Activated CD8-positive, alpha-beta memory T cell treated with anti-CD3 and anti-CD28 coated beads for 24 hours (primary cell): ENCODE measurements around the gene NFIX.

Experiments used
- DNase-seq: peaks from one replicate; pipeline ENCODE4 v3.0.0-alpha.2; 2020

The NFIX gene

GRCh38 chr19:12990853-12991252, 4.4 kb upstream of the NFIX start:
- DNase-seq, result no peak

DNA sequence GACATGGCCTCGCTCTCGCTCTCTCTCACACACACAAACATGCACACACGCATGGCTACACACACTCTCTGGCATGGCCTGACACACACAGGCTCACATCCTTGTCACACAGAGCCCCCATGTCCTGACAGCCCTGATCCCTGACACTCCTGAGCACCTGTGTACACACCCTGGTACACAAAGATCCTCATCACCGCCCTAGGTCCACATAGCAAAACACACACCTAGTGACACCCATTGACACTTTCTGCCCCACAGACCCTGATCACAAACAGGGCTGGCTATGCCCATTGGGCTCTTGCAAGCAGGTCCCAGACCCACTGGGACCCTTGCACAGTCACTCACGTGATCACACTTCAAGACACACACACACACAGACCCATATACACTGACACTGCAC, 4.0 kb upstream of the NFIX start:
- no peak for DNase-seq

GRCh38 chr19:12992729-12993128, 2.5 kb upstream of the NFIX start:
- DNase-seq, result no peak

DNA sequence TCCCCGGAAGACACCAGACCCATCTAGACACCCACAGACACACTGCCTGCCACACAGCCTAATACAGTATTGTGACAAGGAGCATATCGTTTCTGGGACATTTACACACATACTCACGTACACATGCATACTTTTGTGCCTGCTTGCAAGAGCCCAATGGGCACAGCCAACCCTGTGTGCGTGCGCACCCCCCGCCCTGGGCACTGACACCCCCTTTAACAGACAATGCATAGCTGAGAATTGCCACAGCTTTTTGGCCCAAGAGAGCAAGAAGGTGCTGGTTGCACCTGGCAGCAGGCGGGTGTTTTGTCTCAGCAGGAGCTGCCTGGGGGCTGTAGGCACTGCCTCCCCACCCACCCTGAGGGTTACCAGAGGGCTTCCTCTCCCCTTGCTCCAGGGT, 1.7 kb upstream of the NFIX start:
- no peak for DNase-seq

DNA sequence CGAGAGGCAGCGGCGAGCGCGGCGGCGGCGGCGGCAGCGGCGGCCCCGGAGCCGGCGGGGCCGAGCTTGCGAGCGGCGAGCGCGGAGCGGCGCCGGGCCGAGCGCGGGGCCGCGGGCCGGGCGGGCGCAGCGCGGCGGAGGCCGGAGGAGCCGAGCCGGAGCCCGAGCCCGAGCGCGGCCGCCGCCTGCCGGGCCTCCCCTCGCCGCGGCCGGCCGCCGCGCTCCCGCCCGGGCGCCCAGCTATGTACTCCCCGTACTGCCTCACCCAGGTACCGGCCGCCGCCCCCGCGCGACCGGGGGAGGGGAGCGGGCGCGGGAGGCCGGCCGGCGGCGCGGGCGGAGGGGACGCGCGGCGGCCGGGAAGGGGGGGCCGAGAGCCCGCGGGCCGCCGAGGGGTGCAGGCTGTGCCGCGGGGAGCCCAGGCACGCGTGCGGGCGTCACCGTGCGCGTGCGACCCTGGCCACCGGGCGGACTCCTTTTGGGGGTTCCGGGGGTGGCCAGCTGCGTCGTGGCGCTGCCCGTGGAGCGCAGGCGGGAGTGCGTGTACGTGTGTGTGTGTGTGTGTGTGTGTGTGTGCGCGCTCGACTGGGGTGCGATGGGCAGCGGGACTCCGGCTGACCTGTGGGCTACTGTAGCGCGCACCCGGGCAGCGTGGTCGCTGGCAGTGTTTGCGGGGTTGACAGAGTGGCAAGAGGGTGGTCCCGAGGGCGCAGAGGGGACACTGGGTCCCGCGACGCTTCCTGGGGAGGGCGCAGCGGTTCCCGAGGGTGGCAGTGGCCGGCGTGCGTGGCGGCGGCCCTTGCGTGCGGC, 526 bp downstream of the NFIX start:
- peak; percentile 68 for DNase-seq

GRCh38 chr19:12996406-12997094, 1.3 kb downstream of the NFIX start:
- no peak for DNase-seq

DNA sequence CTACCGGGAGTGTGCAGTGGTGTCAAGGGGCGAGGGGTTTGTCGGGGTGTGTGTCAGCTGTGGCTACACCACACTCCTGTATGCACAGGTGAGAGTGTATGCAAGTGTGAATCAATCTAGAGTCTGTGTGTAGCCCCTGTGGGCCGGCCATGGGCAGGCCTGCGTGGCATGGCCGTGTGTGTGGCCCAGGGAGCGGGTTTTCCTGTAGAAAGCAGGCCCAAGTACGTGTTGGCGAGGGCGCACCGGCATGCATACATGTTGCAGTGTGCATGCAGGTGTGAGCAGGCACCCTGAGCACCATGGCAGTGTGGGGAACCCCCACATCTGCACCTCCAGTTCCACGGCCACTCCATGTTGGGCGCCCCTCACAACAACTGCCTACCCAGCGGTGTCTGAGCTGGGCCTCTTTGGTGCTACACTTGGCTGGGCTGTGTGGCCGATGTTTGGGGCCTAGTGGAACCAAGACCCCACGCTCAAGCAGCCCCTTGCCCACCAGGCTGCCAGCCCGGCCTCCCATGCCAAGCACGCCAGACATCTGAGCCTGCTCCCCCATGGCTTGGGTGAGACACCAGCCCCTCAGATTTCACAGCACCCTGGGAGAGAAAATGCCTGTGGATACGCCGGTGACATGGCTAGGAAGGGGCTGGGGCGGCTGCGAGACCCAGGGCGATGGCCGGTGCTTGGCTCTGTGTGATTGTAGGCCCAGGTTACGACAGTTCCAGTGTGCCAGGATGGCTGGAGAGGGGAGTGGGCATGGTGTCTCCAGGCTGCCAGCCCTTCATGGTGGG, 2.1 kb downstream of the NFIX start:
- no peak for DNase-seq

DNA sequence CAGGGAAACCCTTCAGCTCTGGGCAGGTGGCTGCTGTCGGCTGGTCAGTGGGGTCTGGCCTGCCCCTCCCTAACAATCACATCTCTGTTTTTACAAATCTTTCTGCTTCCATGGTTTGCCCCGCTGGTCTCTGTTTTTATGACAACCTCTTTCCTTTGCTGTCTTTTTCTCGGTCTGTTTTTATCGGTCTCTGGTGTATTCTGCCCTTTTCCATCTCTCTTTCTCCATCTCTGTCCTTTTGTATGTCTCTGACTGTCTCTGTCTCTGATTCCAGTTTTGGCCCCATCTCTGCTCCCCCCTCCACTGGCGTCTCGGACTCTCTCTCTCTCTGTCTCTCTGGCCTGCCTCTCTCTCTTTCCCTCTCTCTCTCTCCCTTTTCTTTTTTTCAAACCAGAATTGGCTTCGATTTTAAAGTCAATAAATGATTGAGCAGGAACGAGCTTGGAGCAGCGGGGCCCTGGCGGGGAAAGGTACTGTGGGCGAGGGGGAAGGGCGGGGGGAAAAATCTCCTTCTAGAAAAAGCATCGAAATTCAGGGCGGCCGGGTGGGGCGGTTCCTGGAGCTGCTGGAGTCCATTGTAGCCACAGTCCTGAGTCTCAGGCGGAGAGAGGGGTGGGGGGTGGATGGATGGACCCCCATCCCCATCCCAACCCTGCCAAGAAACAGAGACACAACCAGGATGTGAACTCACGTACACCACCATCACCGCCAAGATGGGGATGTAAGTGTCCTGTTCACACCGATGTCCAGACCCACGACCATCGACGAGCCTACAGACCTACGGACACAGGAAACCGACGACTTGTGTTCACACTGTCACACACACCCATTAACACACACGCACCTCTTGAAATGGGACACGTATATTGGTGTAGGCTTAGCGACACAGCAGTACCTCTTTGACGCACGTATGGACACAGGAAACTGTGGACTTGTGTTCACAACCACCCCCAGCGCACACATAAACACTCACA, 3.0 kb downstream of the NFIX start:
- DNase-seq, result no peak

GRCh38 chr19:13001166-13001501, 5.9 kb downstream of the NFIX start:
- DNase-seq, result no peak

DNA sequence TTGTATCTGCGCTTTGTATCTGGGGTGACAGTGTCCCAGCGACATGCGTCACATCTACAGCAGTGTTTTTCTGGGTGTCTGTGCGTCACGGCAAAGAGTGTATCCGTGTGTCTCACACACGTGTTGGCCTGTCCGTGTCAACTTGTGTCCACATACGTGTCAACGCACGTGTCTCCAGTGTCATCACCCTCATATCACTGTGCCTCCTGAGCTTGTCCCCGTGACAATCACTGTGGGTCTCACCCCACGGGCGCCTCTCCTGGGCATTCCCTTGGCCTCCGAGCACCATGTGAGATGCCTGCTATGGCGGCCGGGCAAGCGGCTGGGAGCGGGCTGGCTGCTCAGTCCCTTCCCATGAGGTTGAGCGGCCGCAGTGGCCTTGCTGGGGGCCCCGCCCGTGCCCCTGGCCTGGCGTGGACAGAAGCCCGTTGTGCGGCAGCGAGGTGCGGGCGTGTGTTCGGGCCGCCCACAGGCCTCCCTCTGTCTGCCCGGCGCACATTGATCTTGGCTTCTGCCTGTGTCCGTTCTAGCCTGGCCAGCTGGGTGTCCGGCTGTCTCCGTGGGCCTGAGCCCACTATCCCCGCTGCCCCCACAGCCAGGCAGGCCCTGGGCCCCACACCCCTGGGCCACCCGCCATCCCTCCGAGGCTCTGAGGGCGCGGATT, 6.4 kb downstream of the NFIX start:
- no peak for DNase-seq

DNA sequence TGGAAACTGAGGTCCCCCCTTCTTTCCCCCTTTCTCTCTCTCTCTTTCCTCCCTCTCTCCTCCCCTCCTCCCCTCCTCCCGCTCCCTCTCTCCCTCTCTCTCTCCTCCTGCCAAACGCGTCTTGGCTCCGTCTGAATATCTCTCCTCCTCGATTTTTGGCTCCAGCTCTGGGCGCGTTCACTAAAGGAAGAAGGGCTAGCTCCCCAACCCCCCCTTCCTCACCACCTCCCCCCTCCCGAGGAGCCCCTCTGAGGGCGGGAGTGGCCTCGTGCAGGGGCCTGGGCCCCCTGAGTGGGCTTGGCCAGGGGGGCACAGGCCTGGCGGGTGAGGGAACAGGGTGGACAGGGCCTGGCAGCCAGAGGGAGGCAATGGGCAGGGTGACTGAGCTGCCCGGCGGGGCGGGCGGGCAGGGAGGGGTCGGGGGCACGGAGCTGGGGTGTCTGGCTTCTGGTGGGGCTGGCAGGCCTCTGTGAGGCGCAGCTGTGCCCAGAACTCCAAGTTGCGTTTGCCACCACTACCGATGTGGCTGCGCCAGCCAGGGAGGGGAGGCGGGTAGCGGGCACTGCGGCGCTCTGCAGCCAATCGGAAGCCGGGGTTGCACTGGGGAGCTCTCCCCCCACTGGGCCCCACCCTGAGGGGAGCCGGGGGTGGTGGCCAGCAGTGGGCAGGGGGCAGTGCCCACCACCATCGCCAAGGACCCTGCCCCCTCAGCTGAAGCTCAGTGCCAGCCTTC, 7.1 kb downstream of the NFIX start:
- DNase-seq, result no peak

DNA sequence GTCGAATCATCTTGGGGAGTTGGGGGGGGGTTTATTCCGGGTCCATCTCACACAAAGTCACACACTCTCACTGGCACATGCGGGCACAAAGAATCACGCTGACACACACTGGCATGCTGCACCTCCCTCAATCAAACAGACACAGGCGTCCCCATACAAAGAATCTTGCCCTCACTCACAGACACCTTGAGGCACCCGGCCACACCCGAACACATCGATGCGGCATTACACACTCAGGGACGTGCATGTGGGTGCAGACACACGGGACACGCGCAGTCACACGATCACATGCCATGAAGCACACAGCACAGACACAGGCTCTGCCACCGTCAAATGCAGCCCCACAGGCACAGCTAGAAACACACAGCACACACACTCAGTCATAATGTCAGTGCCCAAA, 7.8 kb downstream of the NFIX start:
- DNase-seq, result no peak

GRCh38 chr19:13004273-13004672, 9.0 kb downstream of the NFIX start:
- DNase-seq, result no peak

GRCh38 chr19:13005253-13005652, 10.0 kb downstream of the NFIX start:
- no peak for DNase-seq

- no peak for DNase-seq
These were observed 10.6 kb downstream of the NFIX start for GRCh38 chr19:13005861-13006370.

DNA sequence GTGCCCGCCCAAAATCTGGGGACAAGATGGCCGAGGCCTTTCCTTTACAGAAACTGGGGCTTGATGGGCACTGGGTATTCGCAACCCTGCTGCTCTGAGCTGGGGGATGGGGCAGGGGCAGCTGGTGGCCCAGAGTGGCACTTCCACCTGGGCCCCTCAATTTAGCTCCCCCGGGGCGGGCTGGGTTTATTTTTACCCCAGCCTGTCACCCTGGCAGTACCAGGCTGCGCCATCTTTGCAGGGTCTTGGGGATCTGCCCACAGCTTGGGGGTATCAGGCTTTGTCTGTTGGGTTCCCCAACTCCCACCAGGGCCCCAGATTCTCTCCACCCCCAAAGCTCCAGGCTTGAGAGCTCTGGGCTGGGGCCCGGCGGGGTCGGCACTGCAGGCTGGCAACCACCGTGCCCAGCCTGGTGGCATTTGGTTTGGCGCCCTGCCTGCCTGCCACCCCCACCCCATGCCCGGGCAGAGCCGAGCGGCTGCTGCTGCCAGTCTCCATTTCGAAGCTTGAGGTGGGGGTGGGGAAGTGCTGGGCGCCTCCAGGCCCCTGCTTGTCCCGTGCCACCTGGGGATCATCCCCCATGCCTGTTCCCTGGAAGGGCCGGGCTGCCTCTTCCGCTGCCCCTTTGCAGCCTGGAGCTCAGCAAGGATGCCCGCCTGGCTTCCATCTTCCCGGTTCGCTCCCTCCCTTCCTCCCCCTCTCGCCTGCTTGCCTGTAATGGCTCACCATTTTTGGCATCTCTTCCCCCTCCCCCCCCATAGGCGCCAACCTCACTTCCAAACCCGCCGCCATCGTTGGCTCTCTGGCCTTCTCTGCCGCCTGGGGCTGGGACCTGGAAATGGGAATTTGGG, 11.4 kb downstream of the NFIX start:
- no peak for DNase-seq

DNA sequence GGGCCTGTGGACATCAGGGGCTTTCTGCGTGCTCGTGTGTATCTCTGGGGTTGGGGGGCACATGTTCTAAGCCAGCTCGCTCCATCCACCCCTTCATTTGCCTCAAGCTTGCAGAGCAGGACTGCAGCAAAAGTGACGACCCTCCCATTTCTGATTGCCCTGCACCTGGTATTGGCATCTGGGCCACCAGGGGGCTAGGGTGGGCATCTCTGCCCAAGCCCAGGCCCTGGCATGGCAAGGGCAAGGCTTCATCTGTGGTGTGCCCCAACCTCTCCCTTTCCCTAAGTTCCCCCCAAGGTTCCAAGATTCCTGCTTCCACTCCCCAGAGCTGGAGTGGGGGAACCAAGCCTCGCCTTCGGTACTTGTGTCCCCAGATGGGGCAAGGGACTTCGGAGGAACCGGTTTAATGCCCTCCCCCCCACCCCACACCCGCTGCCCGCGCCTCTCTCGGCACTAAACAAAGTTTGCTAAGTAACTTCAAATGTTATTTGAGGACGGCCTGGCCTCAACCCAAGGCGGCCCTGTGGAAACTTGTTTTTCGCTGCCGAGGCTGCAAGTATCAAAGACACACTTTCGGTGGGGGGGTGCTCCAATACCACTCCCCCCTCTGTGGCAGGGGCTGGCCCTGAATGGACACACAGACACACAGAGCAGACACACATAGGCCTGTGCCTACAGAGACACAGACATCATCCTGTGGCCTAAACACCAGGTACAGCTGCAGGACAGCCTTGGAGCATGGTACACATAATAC, 12.2 kb downstream of the NFIX start:
- DNase-seq, result no peak

GRCh38 chr19:13008926-13009787, 13.9 kb downstream of the NFIX start:
- no peak for DNase-seq
